Measurements from ENCODE around the gene KCNMA1.

Gene KCNMA1

DNA sequence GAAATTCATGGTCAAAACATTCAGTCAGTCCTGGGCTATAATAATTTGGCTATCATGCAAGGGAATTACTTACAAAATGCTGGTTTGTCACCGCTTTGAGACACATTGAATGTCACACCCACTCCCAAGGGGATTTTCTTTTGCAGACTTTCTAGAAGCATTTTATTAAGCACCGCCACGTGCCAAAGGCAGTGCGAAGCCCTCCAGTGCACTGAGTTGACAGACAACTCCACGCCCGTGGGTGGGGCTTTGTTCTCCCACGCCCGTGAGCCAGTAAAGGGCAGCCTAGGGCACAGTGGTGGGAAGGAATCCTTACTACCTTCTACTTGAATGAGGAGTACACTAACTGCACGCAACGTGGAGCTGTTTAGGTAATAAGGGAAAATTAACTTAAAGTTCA lies 515.8 kb downstream of the KCNMA1 start:
- DNase-seq = no peak

DNA sequence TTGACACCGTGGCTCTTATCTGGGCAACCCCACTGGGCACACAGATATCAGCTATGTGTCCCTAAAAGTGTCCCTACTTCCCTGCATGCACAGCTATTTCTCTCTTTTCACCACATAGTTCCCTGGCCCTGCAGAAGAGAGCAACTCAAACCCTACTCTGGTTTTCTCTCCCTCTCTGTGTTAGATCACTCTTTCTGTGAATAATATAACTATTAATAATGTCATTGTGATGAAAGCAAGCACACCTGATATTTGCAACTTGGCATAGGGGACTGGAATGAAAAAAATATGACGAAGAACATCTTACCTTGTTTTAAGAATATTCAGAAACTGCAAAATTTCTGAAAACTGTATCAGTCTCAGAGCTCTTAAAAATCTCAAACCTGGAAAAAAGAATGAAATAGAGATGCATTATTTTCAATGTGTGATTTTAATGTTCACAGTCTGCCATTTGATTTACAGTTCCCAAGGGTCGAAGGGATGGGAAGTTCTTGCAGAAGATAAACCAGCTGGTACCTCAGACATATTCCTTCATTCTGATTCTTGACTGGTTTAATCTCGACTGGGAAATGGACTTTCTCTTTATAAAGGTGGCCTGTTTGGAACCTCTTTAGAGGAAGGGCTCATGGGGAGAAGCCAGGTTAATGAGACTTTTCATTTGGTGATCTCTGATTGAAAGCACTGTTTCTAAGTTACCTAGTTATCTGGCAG lies 516.8 kb downstream of the KCNMA1 start:
- DNase-seq = no peak

DNA sequence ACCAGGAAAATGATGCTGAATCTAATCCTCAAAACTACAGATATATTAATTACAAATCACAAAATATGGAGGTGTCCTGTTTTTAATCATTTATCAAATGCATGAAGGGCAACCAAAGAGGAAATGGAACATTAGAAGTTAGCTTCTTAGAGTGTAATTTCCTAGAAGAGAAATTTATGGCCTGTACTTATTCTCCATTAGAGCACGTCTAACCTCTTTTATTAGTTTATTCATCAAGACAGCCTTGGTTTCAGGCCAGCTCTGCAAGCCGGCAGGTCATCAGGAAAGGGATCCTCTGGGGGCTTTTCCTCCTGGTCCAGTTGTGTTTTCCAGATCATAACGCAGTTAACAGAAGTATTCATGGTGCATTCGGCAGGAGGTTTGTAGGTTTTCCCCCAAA lies 517.6 kb downstream of the KCNMA1 start:
- no peak for DNase-seq

DNA sequence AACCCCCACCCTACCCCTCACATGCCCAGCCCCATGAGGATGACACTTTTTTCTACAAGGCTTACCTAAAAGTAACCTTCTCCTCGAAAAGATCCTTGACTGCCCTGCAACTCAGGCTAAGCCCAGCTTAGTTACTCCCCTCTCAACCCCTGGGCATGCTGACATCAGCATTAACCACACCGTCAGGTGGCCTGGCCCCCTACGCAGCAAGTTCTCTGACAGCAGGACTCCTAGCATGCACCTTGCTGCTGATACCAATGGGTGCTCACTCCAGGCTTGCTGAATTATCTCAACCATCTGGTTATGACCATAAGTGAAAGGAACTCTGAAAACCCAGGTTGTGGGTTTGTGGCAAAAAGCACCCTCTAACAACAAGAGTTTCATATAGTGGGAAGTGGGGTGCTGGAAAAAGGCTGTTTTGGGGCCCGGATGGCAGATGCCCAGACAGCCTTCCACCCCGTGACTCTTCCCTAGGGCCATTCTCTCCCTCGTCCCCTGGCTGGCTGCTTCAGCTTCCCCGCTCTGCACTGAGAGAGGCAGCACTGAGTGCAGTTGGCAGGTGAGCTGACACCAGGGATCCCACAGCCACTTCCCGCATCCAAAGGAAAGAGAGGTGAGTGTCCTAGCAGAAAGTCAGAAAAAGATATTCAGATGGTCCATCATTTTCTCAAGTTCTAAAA lies 518.9 kb downstream of the KCNMA1 start:
- no peak for DNase-seq

DNA sequence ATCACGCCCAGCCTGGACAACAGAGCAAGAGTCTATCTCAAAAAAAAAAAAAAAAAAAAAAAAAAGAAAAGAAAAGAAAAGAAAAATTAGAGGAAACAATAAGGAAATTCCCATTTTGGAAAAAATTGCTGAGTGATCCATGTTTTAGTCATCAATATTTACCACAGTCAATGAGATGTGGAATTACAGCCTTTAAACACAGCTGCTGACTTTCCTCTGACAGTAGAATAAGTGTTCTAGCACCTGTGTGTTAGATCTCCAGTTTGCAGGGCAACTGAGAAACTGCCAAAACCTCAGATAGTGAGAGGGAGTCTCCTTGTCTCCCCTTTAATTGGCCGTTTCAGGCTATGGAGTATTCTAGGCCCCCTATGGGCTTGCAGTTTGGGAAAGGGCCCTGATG lies 520.1 kb downstream of the KCNMA1 start:
- DNase-seq = no peak

DNA sequence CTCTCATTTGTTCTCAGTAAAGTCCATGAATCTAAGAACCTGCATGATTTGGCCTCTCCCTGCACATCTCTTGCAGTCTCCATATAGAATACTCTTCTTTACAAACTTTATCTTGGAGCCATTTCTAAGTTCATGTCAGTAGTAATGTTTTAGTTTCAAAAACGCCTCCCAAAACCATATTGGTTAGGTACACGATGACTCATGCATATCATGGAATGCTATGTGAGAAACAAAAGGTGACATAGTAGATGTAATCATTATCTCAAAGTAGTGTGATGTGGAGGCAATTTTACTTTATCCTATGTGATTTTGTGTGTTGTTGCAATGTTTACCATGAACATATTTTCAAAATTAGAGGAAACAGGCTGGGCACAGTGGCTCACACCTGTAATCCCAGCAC lies 520.7 kb downstream of the KCNMA1 start:
- no peak for DNase-seq

DNA sequence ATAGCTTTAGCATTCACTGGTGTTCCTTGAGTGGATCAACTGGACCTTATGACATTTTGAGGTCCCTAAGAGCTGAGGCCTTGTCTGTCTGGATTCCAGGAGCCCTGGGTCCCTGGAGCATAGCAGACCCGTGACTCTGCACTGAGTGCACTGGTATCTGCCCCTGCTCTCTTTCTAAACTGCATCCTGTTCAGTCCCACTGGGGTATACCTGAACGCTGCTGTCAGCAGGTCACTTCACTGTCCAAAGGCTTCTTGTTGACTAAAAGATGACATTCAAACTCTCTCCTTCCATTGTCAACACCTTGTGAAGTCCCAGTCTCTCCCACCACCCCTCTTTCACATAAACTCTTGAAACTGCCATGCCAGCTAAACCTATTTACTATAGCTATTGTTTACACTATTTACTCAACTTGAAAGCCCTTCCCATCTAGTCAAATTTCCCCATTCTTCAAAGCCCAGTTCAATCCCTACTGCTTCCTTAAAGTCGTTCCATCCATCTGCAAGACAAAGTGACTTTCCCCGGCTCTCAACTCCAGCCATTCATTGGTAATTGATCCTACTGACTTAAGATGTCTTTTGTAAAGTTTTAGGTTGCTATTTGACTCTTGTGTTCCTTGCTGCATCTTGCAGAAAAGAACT lies 523.3 kb downstream of the KCNMA1 start:
- DNase-seq = no peak

DNA sequence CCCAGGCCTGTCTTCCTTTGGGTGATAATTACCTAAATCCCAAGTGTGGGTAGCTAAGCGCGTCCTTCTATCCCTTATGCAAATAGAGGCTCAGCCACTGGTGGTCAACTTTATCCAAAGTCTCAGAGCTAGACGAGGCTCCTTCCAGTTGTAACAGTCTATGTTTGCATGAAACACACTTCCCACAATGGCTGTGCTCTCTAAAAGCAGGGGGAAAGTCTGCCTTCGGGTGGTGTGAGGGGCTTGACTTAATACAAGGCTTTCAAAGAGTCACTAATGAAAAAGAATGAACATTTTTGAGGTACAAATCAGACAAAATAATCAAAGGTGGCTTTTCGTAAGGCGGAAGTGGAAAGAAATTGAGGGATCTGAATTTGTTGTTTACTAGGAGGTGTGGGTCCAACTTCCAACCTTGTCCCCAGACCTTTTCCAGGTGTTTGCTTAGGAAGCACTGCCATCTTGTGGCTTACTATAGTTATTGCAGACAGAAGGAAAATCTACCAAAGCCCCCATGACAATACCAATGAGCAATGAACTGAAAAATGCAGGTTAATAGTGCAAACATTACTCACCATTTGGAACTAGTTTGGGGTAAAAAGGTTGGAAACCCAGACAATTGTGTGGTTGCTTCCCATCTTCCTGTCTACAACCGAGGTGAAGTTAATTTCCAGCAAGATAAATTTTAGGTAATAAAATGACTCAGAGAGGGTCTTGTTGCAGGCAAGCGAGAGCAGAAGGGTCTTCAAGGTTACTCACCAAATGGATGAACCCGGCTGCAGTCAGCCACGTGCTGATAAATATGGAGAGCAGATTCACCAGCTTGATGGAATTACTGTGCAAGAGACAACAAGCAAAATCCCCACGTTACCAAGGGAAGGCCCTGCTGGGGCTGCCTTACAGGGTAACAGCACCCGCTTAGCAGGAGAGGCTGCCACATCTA lies 525.7 kb downstream of the KCNMA1 start:
- DNase-seq = peak; percentile 2

DNA sequence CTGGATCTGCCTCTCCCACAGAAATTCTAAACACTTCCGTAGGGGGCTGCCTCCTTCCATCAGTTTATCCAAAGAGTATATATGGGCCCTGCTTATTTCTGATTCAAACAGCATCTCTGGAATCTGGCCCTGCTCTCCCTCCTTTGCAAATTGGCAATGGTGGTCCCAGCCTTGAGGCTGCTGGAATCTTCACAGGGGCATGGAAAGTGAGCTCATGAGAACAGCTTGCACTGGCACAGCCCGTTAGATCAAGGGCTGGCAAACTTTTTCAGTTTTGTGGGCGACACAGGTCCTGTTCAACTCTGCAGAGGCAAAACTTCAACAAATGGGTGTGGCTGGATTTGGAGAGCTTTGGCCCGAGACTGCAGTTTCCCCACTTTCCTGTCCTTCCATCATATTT lies 526.9 kb downstream of the KCNMA1 start:
- no peak for DNase-seq

DNA sequence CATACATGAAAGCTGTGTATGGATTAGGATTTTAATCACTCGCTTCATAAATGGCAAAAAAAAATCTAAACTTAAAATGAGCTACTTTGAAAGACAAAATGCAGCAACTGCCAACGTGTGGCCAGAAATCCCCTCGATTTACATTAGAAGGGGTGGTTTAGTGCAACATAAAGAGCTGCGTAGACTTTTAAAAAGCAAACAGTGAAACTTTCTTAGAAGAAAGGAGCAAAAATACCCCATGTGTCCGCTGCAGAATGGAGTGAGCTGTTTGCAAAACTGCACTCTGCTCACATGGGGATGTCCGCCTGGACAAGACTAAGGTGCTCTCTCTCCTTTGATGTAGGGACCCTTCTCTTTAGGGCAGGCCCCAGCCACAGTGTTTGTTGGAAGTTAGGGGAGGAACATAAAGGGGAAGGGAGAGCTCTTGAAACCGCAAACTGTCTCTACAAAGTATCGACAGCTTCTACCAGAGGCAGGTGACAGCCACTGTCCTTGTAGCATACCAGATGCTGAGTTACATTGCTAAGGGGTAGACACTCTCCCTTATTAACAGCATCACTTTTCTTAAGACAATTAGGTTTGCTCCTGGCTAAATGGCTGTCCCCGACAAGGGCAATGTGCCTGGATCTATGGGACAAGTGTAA lies 528.1 kb downstream of the KCNMA1 start:
- no peak for DNase-seq

DNA sequence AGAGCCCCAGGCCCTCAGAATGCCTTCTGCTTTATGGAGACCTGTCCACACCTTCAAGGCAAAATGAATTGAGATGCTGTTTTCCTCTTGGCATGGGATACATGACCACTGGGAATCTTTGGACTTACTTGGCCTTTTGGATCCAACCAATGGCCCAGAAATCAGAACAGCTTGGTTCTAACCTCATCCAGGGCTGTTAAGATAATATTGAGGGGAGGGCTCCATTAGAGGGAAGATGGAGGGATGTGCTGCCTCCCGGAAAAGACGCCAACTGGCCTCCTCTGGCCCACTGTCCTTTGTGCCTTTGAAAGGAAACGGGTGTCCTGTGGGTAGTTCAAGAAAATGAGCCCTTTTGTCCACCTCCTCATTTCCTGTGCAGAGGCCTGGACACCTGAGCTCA lies 530.9 kb downstream of the KCNMA1 start:
- DNase-seq = no peak

DNA sequence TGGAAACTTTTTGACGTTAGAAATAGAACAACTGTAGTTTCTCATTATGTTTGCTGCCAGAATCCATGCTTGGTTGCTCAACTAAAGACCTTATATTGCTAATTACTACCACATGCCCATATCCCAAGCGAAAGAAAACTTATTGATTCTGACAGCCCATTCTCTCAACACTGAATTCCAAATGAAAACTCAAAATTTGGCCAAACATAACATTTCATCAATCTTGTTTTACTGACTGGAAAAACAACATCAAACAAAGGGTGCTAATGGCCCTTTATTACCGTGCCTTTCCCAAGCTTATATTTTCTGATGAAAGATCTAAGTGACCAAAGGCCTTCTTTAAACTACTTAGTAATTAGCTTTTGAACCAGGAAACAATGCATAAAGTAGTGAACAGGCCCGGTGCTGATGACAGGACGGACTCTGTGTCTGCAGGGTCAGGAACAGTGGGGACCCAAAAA lies 531.8 kb downstream of the KCNMA1 start:
- no peak for DNase-seq

DNA sequence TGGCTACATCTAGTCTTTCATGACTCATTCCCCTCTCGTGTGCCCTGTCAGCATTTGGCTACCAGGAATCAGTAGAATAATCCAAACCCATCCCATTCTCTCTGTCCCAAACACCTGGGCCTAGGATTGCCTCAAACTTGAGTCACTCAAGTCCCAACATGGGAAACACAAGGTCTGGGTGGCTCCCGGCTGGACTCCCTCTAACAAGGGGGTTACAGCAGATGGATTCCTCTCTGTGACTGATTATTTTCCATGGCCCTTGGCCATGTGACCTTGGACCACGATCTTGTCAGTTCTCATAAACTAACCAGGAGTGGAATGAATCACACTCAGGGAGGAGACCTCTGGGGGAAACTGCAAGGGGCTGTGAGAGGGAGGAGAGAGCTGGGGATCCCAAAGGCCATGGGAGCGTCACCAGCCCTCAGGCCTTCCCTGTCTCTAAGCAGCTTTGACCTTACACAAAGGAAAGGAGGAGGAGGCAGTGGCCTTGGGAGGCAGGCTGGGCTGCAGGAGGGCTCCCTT lies 533.1 kb downstream of the KCNMA1 start:
- DNase-seq = no peak

DNA sequence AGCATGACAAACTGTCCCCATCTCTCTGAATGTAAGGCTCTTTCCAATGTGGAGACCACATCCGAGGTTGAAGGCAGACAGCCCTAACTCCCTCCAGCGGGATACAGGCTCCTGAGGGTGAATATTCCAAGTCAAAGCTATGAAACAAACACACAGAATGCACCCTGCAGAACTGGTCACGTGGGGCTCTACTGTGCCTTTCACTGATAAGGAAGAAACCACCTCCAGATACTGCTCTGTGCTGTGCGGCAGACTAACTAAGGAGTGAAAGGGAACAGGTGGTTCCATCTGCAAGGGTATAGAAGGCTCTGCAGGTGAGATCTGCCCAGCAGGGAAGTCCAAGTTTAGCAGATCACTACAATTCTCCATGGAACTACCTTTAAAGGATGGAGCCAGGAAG lies 534.4 kb downstream of the KCNMA1 start:
- no peak for DNase-seq

DNA sequence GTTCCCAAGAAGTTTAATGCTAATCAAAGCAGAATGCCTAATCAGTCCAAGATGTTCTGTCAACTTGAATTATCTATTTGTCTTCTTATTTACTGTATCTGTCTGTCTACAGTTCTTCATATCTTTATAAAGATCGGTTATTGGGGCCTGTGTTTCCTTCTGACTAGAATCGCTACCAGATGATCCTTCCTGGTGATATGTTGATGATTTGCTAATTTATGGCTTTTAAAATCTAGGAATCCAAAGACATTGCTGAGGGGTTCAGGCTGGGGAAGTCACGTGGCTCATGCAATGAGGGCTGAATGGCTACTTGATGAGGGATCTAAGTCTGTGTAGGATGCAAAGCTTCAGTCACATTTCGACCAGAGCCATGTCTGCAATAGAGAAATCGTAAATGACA lies 536.3 kb downstream of the KCNMA1 start:
- no peak for DNase-seq

DNA sequence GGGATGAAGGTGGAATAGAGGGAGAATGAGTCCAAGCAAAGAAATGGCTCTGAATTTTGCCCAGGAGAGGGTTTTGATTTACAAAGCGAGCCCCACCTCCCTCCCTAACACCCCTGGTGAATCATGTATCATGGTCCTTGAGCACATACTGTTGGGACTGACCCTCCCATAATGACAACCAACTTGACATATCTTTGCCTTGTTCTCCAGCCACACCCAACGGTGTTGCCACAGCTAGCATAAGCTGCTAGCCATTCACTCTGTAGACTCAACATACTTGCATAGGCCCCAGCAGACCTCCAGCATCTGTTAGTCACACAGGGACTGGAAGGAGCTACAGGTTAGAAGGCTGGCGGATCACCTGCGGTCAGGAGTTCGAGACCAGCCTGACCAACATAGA lies 538.5 kb downstream of the KCNMA1 start:
- DNase-seq = no peak

DNA sequence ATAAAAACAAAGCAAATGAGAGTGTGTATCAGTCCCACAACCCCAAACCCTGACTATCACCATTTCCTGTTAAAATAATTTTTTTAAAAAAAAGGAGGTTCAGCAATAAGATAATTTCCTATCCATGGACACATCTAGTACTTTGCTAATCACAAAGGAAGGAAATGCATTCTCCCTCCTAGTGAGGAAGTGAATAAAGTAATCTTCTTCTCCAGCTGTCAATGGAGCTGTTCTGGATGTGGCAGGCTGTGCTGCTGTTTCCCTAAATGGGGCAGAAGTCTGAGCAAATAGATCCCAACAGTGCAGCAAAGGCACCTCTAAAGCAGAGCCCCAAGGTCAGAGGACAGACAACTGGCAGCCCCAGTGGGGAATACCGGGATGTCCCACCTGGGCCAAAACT lies 540.0 kb downstream of the KCNMA1 start:
- no peak for DNase-seq

DNA sequence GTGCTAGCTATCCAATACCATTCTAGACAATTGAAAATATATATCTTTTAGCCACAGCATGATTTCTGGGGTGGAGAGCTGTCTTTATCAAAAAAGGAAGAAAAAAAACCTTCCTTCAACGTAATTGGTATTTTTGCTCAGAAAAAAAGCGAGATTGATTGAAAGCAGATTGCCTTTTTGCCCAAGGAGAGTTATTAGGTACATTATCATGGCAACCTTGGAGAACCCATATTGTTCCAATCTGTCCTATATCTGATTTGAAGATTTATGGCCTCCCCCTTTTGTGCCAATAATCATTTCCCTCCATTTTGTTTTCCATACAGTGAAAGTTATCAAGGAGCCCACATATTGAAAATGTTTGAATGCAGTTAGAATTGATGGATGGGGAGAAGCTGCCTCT lies 544.5 kb downstream of the KCNMA1 start:
- DNase-seq = no peak

DNA sequence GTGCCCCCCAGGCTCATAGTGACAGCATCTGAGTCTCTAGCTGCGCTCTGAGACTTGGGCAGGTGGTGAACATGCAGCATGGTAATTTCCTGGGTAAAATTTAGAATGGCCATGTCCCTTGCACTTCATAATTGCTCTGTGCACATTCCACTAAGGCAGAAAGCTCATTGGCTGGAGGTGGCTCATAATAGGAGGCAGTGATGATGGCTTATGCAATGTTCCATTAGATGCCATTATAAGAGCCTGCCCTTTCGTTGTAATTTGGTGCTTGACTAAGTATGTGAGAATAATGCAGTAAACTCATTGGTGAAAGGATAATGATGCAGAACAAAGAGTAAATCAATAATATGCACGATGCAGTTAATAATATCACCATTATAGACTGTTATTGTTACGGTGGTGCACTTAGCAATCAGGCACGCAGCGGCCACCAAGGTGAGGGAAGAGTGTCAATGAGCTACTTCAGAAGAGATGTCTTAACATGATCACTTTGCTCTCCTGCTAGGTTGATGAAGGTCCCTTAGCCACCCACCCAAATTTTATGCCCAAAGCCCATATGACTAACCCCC lies 545.9 kb downstream of the KCNMA1 start:
- no peak for DNase-seq

DNA sequence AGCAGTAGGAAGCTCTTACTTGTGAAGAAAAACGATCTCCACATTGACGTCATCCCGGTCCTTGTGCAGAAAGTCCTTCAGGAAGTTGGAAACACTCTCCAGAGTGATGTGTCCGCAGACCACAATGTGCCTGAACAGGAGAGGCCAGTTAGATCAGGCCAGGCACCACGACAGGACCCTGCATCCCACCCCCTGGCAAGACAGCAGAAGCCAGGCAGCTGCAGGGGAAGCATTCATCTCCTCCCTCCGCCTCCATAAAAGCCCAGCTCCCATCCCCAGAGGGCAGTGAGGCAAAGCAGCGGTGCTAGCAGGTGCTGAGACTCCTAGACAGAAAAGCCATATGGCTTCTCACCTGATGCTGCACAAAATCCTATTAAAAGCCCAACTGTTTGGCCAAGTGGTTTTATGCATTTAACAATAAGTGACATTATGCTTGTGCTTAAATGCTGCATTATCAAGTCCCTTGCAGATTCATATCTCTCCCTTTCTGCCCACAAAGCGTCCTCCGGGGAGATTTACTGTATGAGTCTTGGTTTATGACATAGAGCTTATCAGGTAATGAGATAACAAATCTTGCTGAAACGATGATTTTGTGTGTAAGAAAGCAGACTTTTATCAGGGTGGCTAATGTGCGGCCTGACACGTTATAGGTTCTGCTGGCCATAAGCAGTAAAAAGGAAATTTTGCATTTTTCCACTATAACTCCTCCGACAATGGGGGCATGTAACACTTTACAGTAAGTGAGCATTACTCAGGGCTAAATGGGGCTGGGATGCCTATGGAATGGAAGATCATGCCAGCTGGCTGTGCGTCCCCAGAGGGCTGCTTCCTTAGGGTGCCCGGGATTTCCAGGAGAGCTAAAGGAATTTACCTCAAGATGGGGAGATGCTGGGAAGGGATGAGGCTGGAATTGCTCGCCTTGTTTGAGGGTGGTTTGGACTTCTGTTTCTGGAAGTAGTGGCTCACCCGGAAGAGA lies 546.9 kb downstream of the KCNMA1 start:
- no peak for DNase-seq

DNA sequence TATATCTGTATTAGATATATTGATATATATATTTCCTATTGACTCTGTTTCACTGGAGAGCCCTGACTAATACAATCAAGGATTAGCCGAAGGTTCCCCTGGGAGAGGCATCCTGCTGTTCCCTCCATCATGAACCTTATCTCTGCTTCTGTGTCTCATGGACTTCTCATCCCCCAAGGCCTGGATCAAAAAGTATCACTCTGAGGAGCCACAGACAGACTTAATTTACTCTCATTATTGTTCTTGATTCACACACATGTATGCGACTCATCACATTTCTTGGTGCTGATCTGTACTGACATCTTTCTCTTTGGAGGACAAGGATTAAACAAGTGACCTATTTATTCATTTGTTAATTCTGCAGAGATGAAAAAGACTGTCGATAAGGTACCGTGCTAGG lies 550.2 kb downstream of the KCNMA1 start:
- DNase-seq = no peak

All from NCI-H2029 treated with DMSO at 0.1 percent for 48 hours (cell line).